Stimulated activated CD8-positive, alpha-beta memory T cell treated with anti-CD3 and anti-CD28 coated beads, Interleukin-12 subunit alpha, Interleukin-12 subunit beta, amount 100 ng/mL, for 24 hours (primary cell): ENCODE data around the gene GASK1A.

Experiments
- DNase-seq: peaks from one replicate; pipeline ENCODE4 v3.0.0-alpha.2; 2020; ENCODE audit errors: extremely low read depth

The GASK1A gene

DNA sequence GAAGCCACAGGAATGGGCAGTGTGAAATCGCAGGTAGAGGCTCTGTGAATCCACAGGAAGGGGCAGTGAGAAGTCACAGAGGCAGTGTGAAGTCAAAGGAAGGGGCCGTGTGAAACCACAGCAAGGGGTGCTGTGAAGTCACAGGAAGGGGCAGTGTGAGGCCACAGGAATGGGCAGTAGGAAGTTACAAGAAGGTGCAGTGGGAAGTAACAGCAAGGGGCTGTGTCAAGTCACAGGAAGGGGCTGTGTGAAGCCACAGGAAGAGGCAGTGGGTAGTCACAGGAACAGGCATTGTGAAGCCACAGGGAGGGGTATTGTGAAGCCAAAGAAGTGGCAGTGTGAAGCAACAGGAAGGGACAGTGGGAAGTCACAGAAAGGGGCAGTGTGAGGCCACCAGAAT is 34.1 kb downstream of the GASK1A start:
- DNase-seq = no peak

DNA sequence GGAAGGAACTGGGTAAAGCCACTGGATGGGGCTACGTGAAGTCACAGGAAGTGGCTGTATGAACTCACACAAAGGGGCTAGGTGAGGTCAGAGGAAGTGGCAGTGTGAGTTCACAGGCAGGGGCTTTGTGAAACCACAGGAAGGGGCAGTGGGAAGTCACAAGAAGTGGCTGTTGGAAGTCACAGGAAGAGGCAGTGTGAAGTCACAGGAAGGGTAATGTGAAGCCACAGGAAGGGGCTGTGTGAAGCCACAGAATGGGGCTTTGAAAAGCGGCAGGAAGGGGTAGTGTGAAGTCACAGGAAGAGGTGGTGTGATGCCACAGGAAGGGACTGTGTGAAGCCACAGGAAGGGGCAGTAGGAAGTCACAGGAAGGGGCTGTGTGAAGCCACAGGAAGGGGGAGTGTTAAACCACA is 34.6 kb downstream of the GASK1A start:
- no peak for DNase-seq

DNA sequence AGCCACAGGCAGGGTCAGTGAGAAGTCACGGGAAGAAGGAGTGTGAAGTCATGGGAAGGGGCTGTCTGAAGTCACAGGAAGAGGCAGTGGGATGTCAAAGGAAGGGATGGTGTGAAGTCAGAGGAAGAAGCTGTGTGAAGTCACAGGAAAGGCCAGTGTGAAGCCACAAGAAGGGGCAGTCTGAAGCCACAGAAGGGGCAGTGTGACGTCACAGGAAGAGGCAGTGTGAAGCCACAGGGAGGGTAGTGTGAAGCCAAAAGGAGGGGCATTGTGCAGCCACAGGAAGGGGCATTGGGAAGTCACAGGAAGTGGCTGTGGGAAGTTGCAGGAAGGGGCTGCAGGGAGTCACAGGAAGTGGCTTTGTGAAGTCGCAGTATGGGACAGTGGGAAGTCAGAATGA is 35.1 kb downstream of the GASK1A start:
- DNase-seq = no peak

DNA sequence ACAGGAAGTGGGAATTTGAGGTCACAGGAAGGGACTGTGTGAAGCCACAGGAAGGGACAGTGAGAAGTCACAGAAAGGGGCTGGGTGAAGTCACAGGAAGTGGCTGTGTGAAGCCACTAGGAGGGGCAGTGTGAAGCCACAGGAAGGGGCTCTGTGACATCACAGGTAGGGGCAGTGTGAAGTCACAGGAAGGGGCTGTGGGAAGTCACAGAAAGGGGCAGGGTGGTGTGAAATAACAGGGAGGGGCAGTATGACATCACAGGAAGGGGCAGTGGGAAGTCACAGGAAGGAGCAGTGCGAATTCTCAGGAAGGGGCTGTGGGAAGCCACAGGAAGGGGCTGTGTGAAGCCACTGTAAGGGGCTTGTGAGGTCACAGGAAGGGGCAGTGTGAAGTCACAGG is 35.8 kb downstream of the GASK1A start:
- no peak for DNase-seq

DNA sequence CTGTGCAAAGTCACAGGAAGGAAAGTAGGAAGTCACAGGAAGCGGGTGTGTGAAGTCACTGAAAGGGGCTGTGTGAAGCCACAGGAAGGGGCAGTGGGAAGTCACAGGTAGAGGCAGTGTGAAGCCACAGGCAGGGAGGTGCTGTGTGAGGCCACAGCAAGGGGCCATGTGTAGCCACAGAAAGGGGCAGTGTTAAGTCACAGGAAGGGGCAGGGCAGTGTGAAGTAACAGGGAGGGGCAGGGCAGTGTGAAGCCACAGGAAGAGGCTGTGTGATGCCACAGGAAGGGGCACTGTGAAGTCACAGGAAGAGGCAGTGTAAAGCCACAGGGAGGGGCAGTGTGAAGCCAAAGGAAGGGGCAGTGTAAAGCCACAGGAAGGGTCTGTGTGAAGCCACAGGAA is 36.5 kb downstream of the GASK1A start:
- no peak for DNase-seq

DNA sequence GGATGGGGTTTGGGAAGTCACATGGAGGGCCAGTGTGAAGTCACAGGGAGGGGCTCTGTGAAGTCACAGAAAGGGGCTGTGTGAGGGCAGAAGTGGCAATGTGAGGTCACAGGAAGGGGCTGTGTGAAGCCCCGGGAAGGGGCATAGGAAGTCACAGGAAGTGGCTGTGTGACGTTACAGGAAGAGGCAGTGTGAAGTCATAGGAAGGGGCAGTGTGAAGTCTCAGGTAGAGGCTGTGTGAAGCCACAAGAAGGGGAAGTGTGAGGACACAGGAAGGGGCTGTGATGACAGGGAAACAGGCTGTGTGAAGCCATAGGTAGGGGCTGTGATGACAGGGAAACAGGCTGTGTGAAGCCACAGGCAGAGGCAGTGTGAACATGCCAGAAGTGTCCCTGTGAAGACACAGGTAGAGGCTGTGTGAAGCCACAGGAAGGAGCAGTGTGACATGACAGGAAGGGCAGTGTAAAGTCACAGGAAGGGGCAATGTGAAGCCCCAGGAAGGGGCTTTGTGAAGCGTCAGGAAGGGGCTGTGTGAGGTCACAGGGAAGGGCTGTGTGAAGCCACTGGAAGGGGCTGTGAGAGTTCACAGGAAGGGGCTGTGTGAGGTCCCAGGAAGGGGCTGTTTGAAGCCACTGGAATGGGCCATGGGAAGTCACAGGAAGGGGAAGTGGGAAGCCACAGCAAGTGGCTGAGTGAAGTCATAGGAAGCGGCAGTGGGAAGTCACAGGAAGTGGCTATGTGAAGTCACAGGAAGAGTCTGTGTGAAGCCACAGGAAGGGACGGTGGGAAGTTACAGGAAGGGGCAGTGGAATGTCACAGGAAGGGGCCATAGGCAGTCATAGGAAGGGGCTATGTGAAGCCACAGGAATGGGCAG is 37.1 kb downstream of the GASK1A start:
- DNase-seq = no peak

DNA sequence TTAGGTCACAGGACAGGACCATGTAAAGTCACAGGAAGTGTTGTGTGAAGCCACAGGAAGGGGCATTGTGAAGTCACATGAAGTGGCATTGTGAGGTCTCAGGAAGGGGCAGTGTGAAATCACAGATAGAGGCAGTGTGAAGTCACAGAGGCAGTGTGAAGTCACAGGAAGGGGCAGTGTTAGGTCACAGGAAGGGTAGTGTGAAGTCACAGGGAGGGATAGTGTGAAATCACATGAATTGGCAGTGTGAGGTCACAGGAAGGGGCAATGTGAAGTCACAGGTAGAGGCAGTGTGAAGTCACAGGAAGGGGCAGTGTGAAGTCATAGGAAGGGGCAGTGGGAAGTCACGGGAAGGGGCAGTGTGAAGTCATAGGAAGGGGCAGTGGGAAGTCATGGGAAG is 37.9 kb downstream of the GASK1A start:
- no peak for DNase-seq

DNA sequence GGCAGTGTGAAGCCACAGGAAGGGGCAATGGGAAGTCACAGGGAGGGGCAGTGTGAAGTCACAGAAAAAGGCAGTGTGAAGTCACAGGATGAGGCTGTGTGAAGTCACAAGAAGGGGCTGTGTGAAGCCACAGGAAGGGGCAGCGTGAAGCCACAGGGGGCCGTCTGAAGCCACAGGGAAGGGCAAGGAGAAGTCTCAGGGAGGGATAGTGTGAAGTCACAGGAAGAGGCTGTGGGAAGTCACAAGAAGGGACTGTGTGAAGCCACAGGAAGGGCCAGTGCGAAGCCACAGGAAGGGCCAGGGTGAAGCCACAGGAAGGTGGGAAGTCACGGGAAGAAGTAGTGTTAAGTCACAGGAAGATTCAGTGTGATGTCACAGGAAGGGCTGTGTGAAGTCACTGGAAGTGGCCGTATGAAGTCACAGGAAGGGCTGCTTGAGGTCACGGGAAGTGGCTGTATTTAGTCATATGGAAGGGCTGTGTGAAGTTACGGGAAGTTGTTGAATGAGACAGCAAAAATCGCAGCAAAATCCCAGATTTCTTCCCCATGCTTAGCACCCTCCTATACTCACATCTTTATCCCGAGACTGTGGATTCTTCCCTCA is 38.6 kb downstream of the GASK1A start:
- no peak for DNase-seq

DNA sequence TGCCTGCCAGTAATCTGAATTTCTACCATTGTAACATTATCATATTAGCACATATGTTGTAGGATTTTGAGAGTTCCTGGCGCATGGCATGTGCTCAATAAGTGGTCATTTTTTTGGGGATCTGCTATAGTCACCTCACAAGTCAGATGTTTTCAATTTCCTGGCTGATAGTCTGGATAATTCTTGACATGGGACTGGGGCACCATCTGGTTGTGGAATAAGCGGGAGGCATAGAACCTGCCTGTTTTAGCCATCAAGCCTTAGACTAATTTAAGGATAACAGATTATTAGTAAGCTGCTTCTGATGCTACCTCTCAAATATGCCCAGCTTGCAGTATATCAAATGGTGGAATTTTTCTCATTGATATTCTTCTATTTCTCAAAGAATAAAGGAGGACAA is 39.1 kb downstream of the GASK1A start:
- DNase-seq = no peak

DNA sequence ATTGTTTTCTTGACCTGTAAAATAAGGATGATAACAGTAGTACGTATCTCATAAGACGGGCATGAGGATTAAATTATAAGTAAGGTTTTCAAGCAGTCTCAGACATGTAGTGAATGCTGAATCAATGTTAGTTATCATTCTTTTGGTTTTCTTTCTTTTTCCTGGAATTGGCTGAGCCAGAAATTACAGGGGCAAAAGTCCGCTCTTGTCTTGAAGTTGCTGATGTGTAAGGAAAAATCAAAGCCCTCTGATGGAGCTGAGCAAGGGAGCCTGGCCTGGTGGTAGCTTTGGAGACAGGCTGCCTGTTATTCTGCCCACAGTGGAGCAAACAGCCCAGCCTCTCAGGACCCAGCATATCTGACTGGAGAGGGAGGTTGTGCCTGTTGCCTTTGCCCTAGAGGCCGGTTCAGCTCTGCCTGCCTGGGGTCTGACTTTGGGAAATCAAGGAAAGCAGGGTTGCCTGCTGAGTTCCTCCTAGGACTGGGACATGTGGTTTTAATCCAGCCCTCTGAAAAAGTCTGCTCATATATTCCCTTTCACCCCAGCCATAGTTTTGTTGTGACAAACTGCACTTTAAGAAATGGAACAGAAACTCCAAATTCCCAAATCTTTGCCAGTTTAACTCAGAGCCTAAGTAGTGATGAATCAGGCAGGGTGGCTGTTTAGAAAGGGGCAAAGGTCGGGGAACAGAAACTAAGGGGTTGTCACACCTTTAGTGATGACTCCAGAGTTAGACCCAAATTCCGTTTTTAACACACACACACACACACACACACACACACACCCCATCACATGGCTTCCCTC is 40.1 kb downstream of the GASK1A start:
- no peak for DNase-seq

DNA sequence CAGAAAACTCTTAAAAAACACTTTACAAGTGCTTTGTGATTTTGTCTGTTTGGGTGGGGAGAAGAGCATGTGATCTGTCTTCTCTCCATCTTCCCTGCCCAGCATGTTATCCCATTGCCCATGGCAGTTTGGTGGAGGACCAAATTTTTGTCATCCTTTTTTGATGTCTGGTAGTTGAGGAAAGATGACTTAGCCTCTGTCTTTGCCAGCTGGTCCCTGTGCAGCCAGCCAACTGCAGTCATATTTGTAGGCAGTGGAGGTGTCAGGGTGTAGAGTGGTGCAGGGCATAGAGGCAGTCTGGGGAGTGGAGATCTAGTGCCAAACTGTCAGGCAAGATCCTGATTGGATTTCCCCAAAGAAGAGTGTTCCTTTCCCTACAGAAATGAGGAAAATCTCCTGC is 40.7 kb downstream of the GASK1A start:
- DNase-seq = no peak

DNA sequence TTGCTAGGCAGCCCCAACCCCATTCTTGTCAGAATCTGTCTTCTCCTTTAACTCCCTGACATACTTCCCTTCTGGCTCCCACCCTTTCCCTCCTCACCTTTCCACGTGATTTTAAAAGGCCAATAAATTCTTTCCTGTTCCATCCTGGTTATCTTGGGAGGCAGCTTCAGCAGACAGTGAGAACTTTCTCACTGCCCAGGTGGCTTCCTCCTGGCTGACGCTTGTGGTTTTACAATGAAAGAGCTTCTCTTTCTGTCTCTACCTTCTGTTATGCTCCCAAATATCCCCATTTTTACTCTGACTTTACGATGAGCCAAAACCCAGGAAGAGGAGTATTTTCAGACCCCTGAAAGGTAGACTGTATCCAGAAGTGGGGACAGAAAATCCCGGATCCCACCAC is 42.1 kb downstream of the GASK1A start:
- DNase-seq = no peak

DNA sequence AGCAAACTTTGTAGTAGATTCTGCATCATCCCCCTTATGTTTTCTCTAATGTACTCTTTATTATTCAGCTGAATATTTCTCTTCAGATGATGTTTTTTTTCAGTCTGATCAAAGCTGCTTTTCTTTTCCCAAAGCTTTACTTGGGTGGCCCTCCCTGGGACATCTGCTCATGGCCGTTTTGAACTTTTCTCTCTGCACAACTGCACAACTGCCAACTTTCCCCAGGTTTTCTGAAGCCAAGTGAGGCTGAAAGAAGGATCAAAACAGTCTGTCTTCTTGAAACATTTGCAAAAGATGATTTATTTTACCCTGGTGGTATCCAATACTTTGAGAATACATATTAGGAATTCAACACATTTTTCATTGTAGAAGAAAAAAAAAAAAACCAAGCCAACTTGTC is 43.0 kb downstream of the GASK1A start:
- no peak for DNase-seq

DNA sequence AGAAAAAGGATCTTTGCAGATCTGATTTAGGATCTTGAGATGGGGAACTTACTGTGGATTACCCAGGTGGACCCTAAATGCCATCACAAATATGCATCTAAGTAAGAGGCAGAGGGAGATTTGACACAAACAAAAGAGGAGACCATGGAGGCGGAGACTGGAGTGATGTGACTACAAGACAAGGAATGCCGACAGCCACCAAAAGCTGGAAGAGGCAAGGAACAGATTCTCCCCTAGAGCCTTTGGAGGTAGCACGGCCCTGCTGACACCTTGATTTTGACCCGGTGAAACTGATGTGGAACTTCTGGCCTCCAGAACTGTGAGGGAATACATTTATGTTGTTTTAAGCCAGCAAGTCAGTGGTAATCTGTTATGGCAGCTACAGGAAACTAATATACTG is 44.0 kb downstream of the GASK1A start:
- DNase-seq = no peak

DNA sequence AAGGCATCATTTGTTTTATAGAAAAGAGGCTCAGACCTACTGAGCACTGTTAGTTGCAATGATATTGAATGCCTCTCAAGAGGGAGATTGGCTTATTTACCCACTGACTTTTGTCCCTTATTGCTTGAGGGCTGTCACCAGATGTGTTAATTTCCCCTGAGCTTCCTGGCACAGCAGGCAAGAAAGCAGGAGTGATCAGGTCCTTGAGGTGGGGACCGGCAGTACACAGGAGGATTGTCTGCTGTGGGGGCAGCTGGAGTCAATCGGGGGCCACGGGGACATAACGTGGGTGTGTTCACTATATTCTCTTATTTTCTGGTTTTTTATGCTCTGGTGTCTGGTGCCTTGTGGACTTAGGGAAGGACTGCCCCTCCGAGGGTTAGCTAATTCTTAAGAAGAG is 44.6 kb downstream of the GASK1A start:
- no peak for DNase-seq

DNA sequence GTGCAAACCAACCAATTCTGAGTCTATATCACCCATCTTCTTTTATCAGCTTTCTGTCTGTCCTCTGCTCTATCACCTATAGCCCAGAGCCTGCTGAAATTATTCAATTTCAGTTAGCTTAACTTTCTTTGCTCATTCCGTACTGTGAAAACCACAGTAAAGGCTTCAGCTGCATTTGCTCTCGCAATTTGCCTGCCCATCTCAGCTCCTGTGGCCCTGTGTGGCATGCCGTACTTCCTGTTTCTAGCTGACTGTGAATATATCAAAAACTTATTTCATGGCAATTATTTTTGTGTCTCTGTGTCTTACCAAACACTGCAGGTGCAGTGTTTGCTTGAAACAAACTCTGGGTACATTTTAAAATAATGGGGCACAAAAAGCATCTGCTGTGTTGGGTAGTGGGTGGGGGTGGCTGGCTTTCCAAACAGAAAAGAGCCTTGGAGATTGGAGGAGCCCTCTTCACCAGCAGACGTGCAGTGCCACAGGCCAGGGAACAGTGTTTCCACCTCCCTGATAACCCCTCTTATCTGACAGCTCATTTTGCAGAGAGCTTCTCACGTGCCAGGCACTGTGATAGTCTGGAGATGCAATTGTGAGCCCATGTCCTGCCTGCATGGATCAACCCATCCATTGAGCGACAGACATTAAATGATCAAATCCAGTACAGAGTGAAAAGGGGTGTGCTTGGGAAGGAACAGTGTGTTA is 45.2 kb downstream of the GASK1A start:
- DNase-seq = no peak

DNA sequence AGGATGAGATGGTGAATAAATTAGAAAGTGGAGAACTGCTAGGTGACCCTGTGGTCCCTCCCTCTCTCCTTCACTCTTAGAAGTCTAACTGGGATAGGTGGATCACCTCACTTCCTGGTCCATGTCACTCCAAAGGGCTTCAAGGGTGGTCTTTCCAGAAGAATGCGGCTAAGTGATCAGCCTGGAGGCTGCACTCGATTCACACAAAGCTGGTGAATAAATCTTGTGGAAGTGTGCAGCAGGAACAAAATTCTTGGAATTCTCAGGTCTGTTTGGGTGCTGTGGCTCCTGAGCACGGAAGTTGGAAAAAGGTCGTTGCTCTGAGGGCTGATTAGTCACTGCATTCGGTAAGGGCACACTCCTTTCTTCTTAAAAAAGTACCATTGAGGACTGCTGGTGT is 46.3 kb downstream of the GASK1A start:
- no peak for DNase-seq

DNA sequence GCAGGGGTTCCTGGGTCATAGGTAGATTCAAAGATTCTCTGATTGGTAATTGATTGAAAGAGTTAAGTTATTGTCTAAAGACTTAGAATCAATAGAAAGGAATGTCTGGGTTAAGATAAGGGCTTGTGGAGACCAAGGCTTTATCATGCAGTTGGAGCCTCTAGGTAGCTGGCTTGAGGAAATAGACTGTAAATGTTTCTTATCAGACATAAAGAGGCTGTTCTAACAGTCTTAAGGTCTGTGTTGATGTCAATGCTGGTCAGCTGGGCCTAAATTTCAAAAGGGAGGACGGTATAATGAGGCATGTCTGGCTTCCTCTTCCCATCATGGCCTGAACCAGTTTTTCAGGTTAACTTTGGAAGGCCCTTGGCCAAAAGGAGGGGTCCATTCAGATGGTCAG is 48.9 kb downstream of the GASK1A start:
- no peak for DNase-seq

DNA sequence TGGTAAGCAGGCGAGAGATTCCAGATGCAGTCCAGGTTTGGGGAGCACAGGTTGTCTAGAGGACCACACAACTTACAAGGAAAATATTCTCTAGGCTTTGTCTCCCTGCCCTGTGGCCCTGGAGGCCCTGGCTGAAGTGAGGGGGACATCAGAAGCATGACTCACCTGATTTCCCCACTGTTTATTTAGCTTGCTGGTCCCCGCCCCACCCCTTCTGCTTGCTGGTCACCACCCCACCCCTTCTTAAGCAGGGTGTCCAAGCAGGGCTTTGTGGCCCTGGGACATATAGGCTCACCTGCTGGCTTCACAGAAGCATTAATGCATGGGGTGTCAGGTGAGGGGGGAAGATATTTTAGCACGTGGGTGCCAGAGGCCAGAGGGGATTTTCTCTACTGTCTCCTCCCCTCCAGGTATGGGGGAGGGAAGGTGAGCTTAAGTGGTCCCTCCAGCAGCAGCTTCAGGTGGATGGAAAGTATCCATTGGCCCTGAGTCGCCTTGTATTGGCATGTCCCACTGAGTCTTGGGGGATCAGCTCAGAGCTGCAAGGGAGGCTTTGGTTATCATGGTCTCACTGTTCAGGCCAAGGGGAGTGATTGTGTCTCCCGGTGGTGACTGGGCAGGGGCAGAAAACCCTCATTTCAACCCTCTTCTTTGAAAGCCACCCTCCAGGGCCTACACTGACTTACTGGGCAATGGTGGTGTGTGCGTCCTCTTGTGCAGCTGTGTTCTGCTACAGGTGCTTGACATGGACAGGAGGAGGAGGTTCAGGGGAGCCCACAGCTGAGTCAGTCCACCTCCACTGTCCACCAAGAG is 49.8 kb downstream of the GASK1A start:
- no peak for DNase-seq

DNA sequence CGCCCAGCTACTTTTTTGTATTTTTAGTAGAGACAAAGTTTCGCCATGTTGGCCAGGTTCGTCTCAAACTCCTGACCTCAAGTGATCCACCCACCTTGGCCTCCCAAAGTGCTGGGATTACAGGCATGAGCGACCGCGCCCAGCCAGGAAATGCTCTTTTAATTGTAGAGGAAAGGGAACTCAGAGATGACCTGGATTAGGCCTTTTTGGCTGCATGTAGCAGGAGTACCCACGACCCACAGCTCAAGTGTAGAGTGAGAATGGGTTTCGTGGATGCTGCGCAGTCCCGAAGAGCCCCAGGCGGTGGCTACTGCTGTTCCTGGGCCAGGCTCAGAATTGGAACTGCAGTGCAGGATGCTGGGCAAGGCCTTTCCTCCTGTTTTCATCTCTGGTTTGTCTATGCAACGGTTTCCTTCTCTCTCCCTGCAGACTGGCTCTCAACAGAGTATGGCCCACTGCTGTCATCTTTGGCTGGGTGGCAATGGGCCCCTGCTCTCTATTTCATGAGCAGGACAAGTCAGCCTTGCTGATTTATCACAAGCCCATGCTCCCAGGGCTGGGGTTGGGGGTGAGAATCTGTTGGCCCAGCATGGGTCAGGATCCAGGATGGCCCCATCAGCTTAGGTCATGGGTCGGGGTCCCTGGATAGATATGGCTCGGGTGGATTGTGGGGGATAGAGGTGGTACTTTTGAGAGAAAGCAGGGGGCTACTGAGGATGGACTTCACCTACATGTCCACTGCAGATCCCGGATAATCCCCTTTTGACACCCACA is 51.2 kb downstream of the GASK1A start:
- no peak for DNase-seq

DNA sequence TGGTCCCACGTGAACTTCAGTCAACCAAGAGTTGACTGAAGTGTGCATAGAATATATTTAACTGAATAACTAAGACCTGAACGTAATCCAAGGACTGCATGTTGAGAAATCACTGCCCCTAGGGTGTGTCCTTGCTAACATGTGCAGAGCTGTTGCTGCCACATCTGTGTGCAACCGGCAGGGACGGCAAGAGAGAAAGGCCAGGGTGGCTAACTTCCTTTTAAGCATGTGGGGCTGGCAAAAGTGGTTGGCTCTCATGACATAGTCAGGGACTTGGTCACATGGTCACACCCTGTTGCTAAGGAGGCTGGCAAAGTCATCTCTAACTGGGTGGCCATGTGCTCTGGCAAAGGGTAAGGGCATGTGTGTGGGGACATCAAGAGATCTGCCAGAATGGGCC is 52.4 kb downstream of the GASK1A start:
- DNase-seq = no peak
